ENCODE data around the gene MGAT5B. TPM values are rescaled to one million over a fixed set of nuclear protein-coding genes. Genes with fewer than 3 reads are reported as not detected.

MGAT5B gene, protein sequence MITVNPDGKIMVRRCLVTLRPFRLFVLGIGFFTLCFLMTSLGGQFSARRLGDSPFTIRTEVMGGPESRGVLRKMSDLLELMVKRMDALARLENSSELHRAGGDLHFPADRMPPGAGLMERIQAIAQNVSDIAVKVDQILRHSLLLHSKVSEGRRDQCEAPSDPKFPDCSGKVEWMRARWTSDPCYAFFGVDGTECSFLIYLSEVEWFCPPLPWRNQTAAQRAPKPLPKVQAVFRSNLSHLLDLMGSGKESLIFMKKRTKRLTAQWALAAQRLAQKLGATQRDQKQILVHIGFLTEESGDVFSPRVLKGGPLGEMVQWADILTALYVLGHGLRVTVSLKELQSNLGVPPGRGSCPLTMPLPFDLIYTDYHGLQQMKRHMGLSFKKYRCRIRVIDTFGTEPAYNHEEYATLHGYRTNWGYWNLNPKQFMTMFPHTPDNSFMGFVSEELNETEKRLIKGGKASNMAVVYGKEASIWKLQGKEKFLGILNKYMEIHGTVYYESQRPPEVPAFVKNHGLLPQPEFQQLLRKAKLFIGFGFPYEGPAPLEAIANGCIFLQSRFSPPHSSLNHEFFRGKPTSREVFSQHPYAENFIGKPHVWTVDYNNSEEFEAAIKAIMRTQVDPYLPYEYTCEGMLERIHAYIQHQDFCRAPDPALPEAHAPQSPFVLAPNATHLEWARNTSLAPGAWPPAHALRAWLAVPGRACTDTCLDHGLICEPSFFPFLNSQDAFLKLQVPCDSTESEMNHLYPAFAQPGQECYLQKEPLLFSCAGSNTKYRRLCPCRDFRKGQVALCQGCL
- not detected for polyA plus RNA-seq

DNA sequence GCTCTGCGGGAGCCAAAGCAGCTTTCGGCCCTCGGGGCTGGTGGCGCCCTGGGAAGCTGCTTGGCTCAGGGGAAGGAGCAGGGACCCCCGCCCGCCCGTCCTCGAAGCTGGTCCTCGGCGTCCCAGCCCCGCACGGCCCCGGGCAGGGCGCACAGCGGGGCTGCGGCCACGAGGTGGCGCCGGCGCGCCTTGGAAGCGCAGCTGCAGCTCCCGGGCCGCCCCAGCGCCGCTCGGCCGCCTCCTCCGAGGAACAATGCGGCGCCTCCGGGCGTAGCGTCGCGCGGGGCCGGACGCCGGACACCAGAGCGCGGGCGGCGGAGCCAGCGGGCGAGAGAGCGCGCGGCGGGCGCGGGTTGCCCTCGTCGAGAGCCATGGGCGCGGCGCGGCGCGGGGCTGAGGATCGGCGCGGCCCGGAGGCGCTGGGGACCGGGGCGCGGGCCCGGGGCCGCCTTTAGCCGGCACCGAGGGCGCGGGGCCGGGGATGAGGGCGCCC, at the start of gene MGAT5B:
MGAT5B (plus strand) TSS at position 229 of the 493 bp plus-strand sequence. CDS start 626 bp downstream, outside the sequence.
- peaks cover 0 to 7% of the 10 kb centered on the region in 2 donors for H3K4me1 Mint-ChIP-seq
- no peaks in the 10 kb centered on the region for H3K36me3 Mint-ChIP-seq
- DNase-seq: peak; percentile 67 to 72 (median 72)
- H3K4me3 Mint-ChIP-seq: peak within 1 kb of the TSS; percentile 58 to 81 (median 73)
- peaks cover 5 to 18% (median 9%) of the 10 kb centered on the region in 3 donors for H3K27me3 Mint-ChIP-seq (ENCODE audit: low read depth in 3 of 3)
- H3K27ac Mint-ChIP-seq: no peak within 1 kb of the TSS
- no peaks in the 10 kb centered on the region for H3K9me3 Mint-ChIP-seq

DNA sequence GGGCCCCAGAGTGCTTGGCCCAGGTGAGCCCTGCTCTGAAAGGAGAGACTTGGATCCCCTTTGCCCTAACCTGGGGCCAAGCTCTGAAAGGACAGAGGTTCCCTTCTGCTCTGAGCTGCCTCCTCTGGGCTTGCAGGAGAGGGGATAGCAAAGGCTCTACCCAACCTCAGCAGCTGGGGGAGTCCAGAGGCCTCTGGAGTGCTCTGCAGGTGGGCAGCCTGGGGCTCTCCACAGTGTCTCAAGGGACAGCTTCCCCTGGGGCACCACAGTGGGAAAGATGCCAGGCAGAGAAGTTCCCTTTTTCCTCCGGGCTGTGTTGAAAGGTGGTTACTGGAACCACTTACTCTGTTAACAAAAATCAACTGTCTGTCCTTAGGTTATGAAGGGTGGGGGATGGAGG, 48.2 kb upstream of the MGAT5B start:
- no peaks in the 10 kb centered on the region for H3K36me3 Mint-ChIP-seq
- no peak for DNase-seq

DNA sequence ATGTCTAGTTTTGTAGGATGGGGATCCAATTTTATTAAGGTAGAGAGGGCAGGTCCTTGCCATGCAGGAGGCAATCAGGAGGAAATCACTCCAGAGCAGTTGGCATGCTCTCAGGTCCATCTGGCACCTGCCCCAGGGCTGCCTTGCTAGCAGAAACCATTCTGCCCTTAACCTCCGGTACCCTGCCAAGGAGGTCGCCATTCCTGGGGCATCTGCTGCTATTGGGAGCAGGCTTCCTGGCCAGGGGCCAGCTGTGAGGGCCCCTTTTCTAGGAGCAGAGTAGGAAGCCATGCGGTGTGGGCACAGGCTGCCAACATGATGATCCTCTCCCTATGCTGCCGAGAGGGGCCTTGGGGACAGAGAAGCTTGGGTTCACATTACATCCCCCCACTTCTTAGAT, 47.6 kb upstream of the MGAT5B start:
- no peak for DNase-seq
- H3K9me3 Mint-ChIP-seq: no peaks in the 10 kb centered on the region
- H3K36me3 Mint-ChIP-seq: no peaks in the 10 kb centered on the region
- H3K4me3 Mint-ChIP-seq: no peak overlapping the region
- no peak overlapping the region for H3K27ac Mint-ChIP-seq
- peaks cover 0 to 5% (median 4%) of the 10 kb centered on the region in 3 donors for H3K27me3 Mint-ChIP-seq (ENCODE audit: low read depth in 3 of 3)
- H3K4me1 Mint-ChIP-seq: peaks cover 2 to 6% of the 10 kb centered on the region in 2 donors

More for the DNA sequence above, 48.2 kb upstream of the MGAT5B start:
- Mint-ChIP-seq H3K4me3 (no peak overlapping the region), H3K9me3 (no peaks in the 10 kb centered on the region), H3K4me1 (peaks cover 2 to 6% of the 10 kb centered on the region in 2 donors), H3K27me3 (ENCODE audit: low read depth in 3 of 3) (peaks cover 0 to 5% (median 4%) of the 10 kb centered on the region in 3 donors), H3K27ac (no peak overlapping the region)

DNA sequence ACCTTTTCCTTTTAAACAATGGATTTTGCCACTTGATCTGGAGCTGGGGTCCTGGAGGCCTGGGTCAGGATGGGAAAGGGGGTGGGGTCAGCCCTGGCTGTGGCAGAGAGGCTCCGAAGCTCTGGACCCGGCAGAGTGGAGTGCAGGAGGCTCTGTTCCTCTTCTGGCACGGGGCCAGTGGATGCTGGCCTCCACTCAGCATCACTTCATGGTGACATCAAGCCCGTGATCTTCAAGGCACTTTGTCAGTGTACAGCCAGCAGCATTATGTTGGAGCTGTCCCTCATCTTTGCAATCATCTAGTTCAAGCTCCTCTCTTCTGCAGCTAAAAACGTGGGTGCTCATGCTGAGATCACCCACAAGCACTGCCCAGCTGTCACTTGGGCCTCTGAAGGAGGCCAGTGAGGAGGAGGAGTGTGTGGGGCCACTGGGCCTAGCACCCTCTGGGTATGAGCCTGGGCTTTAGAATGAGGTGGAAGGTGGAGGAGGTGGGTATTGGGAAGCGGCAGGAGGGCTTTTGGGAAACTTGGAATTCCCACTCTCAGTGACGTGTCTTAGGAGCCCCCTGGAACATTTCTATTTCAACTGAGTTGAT, 45.9 kb upstream of the MGAT5B start:
- Mint-ChIP-seq H3K36me3 (no peaks in the 10 kb centered on the region), H3K4me3 (no peak overlapping the region), H3K27me3 (ENCODE audit: low read depth in 3 of 3) (peaks cover 1 to 8% (median 4%) of the 10 kb centered on the region in 3 donors), H3K27ac (no peak overlapping the region), H3K9me3 (no peaks in the 10 kb centered on the region), H3K4me1 (peaks cover 0 to 6% of the 10 kb centered on the region in 2 donors)
- no peak for DNase-seq

DNA sequence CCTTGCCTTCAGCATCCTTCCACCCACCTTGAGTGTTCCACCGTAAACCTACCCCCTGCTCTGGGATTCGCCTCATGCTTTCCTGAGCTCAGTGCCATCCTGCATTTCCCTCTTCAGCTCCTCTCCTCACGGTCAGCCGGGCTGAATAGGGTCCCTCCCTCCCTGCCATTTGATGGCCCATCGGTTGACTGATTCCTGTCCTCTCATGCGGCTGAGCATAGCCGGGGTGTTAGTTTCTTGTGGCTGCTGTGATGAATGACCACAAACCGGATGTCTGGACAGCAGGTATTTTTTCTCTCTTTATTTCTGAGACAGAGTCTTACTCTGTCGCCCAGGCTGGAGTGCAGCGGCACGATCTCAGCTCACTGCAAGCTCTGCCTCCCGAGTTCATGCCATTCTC, 44.1 kb upstream of the MGAT5B start:
- Mint-ChIP-seq H3K9me3 (no peaks in the 10 kb centered on the region), H3K27ac (no peak overlapping the region), H3K4me1 (peaks cover 0 to 6% of the 10 kb centered on the region in 2 donors), H3K4me3 (peak overlapping the region in 1 of 5 donors; percentile 15), H3K27me3 (ENCODE audit: low read depth in 3 of 3) (peaks cover 3 to 8% (median 4%) of the 10 kb centered on the region in 3 donors), H3K36me3 (no peaks in the 10 kb centered on the region)
- DNase-seq: no peak

DNA sequence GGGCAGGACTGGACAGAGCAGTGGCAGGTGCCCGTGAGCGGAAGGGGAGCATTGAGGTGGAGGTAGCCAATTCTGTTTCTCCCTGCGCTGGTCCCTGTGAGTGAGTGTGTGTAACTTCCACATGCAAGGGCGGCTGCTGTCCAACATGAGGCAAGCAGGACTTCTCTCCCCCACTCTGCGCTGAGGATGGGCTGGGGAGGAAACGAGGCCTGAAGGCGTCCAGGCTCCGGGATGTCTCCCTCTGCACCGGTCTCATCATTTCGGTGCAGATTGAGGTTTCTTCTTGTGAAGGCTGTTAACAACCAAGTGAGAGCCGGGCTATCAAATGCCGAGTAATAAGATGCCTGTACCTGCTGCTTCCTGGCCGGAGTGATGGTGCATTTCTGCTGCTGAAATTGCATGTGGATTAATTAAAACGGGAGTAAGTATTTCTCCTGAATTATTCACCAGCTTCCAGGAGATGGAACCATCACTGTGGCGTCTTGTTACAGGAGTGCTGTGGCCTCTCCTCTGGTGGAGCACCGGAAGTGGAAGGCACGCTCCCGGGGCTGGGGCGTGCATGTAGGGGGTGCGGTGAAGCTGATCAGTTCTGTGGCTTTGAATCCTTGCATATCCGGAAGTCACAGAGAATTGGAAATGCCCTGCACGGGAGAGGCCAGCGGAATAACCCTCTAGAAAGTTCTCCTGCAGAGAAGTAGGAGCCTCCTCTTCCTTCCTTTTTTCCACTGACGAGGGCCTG, 41.7 kb upstream of the MGAT5B start:
- no peak overlapping the region for H3K27ac Mint-ChIP-seq
- no peaks in the 10 kb centered on the region for H3K36me3 Mint-ChIP-seq
- no peak overlapping the region for H3K4me3 Mint-ChIP-seq
- no peak for DNase-seq
- H3K27me3 Mint-ChIP-seq (ENCODE audit: low read depth in 3 of 3): peaks cover 0 to 3% (median 3%) of the 10 kb centered on the region in 3 donors
- no peaks in the 10 kb centered on the region for H3K9me3 Mint-ChIP-seq
- H3K4me1 Mint-ChIP-seq: peaks cover 0 to 6% of the 10 kb centered on the region in 2 donors

DNA sequence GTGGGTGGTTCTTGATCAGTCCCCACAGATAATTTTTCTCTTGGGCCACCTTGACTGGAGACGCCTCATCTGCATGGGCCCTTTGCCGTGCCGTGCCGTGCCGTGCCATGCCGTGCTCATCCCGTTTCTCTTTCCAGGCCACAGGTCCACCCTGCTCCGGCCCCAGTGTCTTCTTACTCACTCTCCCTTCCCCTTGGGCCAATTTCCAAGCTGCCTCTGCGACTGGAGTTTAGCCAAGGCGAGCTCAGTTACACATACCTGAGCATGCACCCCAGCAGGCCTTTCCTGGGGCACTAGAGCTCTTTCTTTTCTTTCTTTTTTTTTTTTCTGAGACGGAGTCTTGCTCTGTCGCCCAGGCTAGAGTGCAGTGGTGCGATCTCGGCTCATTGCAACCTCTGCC, 40.5 kb upstream of the MGAT5B start:
- no peak for DNase-seq
- H3K27ac Mint-ChIP-seq: no peak overlapping the region
- no peaks in the 10 kb centered on the region for H3K9me3 Mint-ChIP-seq
- no peaks in the 10 kb centered on the region for H3K36me3 Mint-ChIP-seq
- peaks cover 0 to 6% of the 10 kb centered on the region in 2 donors for H3K4me1 Mint-ChIP-seq
- no peak overlapping the region for H3K4me3 Mint-ChIP-seq
- H3K27me3 Mint-ChIP-seq (ENCODE audit: low read depth in 3 of 3): peaks cover 0 to 6% (median 4%) of the 10 kb centered on the region in 3 donors

DNA sequence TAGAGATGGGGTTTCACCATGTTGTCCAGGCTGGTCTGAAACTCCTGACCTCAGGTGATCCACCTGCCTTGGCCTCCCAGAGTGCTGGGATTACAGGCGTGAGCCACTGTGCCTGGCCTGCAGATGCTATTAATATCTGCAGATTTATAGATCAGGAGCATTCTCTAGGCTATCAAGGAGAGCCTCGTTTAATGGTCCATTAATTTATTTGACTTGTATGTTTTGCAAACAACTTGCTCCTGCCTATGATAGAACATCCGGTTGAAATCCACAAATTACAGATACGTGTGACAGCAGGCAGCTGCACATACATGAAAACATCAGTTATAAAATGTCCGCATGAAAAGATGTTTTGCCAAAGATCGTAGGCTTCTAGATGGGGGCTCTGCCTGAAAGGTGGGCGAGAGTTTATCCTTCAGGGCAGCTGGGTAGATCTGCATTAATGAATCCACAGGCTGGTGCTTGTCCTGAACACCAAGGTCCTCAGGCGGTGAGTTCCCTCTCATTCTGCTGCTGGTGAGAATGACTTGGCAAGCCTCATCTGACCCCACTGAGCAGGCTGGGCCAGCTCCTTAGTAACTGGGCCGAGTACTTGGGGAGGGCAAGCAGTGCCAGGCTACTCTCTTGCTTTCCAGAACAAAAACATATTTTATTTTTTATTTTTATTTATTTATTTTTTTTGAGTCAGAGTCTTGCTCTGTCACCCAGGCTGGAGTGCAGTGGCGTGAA, 37.1 kb upstream of the MGAT5B start:
- H3K36me3 Mint-ChIP-seq: no peaks in the 10 kb centered on the region
- peaks cover 0 to 6% of the 10 kb centered on the region in 2 donors for H3K4me1 Mint-ChIP-seq
- no peak for DNase-seq
- no peaks in the 10 kb centered on the region for H3K9me3 Mint-ChIP-seq
- no peak overlapping the region for H3K4me3 Mint-ChIP-seq
- no peak overlapping the region for H3K27ac Mint-ChIP-seq
- H3K27me3 Mint-ChIP-seq (ENCODE audit: low read depth in 3 of 3): peaks cover 3 to 6% (median 4%) of the 10 kb centered on the region in 3 donors

DNA sequence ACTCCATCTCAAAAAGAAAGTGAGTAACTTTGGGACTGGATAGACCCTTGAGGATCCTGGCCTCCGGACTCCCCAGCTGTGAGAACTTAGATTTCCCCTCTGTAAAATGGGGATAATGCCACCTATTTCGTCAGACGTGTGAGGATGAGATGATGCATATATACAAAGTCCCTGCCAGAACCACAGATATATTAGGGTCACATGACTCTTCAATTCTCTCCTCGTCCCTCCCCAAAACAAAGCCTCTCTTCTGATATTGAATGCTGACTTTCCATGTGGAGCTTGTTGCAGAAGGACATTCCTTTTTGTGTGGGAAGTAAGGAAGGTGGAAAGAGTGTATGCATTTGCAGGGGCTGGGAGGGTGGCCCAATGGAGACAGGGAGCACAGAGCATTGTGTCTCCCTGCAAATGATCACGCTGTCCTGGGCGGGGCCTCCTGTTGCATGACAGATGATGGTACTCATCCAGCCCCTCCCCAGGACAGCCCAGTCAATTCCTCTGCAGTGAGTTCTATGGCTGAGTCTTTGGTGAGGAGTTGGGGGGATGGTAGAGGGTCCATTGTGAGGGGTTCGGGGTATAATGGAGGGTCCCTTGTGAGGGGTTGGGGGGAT, 35.1 kb upstream of the MGAT5B start:
- Mint-ChIP-seq H3K27ac (no peak overlapping the region), H3K9me3 (no peaks in the 10 kb centered on the region), H3K27me3 (ENCODE audit: low read depth in 3 of 3) (peaks cover 3 to 4% (median 3%) of the 10 kb centered on the region in 3 donors), H3K4me3 (no peak overlapping the region), H3K4me1 (no peaks in the 10 kb centered on the region), H3K36me3 (no peaks in the 10 kb centered on the region)
- DNase-seq: no peak

DNA sequence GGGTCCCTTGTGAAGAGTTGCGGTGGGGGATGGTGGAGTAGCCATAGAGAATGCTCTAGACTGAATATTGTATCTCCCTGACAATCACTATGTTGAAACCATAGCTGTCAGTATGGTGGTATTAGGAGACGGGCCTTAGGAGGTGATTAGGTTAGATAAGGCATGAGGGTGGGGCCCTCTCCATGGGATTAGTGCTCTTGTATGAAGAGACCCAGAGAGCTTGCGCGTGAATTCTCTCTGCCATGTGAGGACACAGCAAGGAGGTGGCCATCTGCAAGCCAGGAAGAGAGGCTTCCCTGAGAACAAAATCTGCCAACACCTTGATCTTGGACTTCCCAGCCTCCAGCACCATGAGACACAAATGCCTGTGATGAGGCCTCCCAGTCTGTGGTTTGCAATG, 34.5 kb upstream of the MGAT5B start:
- no peak overlapping the region for H3K4me3 Mint-ChIP-seq
- peaks cover 3 to 4% (median 3%) of the 10 kb centered on the region in 3 donors for H3K27me3 Mint-ChIP-seq (ENCODE audit: low read depth in 3 of 3)
- H3K27ac Mint-ChIP-seq: no peak overlapping the region
- no peaks in the 10 kb centered on the region for H3K4me1 Mint-ChIP-seq
- H3K9me3 Mint-ChIP-seq: no peaks in the 10 kb centered on the region
- DNase-seq: no peak
- H3K36me3 Mint-ChIP-seq: no peaks in the 10 kb centered on the region

DNA sequence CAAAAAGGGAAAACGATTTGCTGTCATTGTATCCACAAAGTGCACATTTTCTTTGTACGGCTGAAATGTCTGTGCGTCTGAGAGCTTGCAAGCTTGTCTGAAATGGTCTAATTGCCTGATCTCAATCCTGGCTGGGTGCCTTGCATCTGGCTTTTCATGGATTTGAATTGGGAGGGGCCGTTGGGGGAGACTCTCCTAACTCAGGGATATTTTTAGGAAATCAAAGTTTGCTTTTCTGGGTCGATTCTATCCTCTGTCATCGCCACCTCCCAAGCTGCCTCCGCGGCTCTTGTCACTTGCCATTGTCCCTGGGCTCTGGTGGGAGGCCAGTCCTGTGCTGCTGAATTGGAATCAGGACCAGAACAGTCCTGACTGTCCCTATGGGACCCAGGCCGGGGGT, 33.3 kb upstream of the MGAT5B start:
- H3K4me3 Mint-ChIP-seq: no peak overlapping the region
- no peak for DNase-seq
- H3K27ac Mint-ChIP-seq: no peak overlapping the region
- H3K36me3 Mint-ChIP-seq: no peaks in the 10 kb centered on the region
- peaks cover 5 to 11% of the 10 kb centered on the region in 2 donors for H3K4me1 Mint-ChIP-seq
- H3K27me3 Mint-ChIP-seq (ENCODE audit: low read depth in 3 of 3): peaks cover 3 to 4% (median 3%) of the 10 kb centered on the region in 3 donors
- H3K9me3 Mint-ChIP-seq: no peaks in the 10 kb centered on the region

DNA sequence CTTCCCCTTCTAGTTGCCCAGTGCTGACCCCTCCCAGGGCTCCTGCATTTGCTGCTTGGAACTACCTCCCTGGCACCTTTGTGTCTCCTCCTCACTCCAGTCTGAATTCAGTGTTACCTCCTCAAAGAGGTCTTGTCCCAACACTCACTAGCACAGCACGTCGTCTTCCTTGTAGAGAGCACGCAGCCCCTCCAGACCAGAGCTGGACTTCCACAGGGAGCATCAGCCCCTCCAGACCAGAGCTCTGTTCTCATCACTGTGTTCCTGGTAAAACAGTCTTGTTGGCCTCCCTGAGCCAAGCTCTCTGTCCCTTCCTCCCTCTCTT, 27.8 kb upstream of the MGAT5B start:
- Mint-ChIP-seq H3K27ac (peak overlapping the region in 2 of 6 donors; percentile 7 to 29), H3K36me3 (peaks cover 0 to 5% (median 0%) of the 10 kb centered on the region in 3 donors), H3K9me3 (no peaks in the 10 kb centered on the region), H3K27me3 (ENCODE audit: low read depth in 3 of 3) (peaks cover 4 to 15% (median 9%) of the 10 kb centered on the region in 3 donors), H3K4me1 (peaks cover 16 to 23% of the 10 kb centered on the region in 2 donors), H3K4me3 (peak overlapping the region; percentile 46 to 80 (median 67))
- no peak for DNase-seq

All from immature natural killer cell (primary cell).